SH-SY5Y (cell line): ENCODE measurements around the gene CBLB.

ENCODE experiments used
- GATA2 ChIP-seq: IDR thresholded peaks from 2 replicates; pipeline ENCODE4 v1.6.1; 2011; ENCODE audit warnings: mild to moderate bottlenecking, low read depth, low read length
- GATA3 ChIP-seq: IDR thresholded peaks from 2 replicates; pipeline ENCODE4 v1.6.1; 2011; ENCODE audit warnings: low read depth, mild to moderate bottlenecking, low read length, moderate library complexity

The CBLB gene

DNA sequence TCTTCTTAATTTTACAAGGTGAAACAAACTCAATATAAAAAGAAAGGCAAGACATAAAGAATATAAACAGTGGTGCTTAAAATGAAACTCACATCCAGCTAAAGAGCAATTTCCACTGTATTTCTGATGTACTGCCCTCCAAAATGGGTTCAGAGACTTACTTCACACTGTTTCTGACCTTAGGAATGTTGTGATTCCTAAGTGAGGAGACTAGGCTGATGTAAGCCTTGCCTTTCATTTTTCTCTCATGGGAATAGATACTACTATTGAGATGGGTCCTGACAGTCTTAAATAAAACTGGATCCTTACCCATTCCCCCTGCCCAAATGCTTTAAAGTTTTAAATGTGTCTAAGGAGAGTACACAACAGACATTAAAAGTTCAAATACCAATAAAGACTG, 86.9 kb downstream of the CBLB start:
- TF ChIP-seq GATA3 (no peak), GATA2 (no peak)

DNA sequence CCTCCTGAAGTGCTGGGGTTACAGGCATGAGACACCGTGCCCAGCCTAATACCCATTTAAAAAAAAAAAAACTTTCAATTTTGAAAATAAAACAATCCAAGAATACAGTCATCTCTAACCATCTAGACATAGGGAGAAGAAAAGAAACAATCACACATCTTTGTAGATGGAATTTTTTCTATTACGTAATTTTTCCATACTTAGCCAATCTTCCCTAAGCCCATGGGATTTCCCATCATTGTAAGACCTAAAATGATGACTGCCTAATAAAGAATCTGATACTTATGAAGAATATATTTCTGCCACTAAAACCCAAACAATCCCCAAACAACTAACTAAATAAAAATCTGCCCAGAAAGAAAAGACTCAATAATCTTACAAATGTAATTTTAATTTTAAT, 88.7 kb downstream of the CBLB start:
- TF ChIP-seq GATA2, result no peak
- TF ChIP-seq GATA3, result no peak

DNA sequence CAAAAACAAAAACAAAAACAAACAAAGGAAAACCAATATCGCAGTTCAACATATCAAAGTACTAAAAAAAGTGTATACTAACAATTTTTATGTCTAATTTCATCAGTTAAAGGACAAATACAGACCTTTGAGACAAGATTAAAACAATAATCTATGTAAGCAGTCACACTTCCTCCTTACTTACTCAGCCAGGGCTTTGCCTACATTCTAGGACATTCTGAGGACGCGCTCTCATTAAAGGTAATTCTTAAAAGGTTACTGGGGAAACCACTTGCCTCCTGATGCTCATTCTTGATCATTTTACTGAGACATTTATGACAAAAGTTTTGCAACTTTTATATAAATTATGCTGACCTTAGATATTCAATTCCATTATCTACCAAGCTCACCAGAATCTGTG, 93.4 kb downstream of the CBLB start:
- TF ChIP-seq GATA3, result no peak
- TF ChIP-seq GATA2, result no peak

DNA sequence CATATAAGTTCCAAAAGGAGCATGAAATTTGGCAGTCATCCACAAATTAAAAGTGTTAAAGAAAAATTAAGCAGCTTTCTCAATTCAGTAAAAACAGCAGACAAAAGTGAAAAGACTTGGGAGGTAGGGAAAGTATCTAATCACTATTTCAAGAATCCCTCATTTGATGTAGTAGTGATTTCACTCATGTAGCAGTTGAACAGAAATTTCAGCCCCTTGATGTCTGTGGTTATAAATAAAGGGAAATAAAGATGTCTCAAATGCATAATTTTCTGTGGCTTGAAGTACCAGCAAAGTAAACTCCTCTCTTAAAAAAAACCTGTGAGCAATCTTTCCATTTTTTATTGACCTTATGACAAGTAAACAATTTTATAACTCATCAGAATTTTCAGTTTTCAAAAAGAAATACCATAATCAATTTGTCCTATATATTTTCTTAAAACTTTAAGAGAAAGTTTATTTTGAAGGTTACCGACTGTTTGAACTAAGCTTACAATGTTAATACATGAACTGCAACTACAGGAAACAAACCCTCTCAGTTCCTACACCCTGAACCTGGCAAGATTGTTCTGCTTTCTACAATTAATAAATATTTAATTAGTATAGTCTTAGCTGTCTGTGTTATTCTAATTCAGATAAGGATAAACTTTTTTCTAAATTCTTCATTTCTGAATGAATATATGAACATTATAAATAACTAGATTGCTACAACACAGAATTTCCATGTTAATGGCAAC, 94.2 kb downstream of the CBLB start:
- TF ChIP-seq GATA3, result no peak
- no peak for TF ChIP-seq GATA2

DNA sequence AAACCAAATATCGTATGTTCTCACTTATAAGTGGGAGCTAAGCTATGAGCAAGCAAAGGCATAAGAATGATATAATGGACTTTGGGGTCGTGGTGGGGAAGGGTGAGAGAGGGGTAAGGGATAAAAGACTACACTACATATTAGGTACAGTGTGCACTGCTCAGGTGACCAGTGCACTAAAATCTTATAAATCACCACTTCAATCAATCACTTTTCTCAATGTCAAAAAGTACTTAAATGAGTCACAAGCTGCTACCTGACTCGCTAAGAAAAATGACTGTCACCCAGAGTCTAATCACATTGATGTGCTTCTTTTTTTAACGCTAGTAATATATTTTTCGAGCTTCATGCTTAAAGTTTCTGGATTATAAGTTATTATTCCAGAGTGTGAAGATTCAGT, 95.5 kb downstream of the CBLB start:
- TF ChIP-seq GATA2 (no peak), GATA3 (no peak)

DNA sequence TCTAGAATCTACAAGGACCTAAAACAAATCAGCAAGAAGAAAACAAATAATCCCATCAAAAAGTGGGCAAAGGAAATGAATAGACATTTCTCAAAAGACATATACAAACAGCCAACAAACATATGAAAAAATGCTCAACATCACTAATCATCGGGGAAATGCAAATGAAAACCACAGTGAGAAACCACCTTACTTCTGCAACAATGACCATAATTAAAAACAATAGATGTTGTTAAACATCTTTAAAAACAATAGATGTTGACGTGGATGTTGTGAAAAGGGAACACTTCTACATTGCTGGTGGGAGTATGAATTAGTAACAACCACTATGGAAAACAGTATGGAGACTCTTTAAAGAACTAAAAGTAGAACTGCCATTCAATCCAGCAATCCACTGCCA, 96.2 kb downstream of the CBLB start:
- TF ChIP-seq GATA3 (no peak), GATA2 (no peak)

DNA sequence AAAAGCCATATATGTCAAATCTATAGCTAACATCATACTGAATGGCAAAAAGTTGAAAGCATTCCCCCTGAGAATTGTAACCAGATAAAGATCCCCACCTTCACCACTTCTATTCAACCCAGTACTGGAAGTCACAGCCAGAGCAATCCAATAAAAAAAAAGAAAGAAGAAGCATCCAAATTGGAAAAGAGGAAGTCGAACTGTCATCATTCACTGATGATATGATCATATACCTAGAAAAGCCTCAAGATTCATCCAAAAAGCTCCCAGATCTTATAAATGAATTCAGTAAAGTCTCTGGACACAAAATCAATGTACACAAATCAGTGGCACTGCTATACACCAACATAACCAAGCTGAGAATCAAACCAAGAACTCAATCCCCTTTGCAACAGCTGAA, 97.4 kb downstream of the CBLB start:
- TF ChIP-seq GATA3, result no peak
- no peak for TF ChIP-seq GATA2

DNA sequence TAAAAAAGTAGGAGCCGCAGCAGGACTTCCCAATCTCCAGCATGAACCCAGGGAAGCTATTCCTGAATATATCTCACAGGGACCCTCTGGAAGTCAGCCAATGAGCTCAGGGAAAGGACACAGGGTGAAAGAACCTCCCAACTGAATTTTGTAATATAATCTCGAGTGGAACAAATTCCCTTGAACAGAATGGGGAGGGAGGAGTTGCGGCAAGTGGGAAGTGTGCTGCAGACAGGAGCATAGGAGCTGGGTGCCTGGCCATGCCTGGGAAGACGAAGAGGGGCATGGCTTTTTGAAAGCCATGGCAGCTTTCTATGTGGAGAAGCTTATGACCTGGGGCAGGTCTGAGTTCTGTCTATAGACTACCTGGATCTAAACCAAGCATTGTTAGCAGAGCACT, 98.4 kb downstream of the CBLB start:
- no peak for TF ChIP-seq GATA2
- TF ChIP-seq GATA3, result no peak

DNA sequence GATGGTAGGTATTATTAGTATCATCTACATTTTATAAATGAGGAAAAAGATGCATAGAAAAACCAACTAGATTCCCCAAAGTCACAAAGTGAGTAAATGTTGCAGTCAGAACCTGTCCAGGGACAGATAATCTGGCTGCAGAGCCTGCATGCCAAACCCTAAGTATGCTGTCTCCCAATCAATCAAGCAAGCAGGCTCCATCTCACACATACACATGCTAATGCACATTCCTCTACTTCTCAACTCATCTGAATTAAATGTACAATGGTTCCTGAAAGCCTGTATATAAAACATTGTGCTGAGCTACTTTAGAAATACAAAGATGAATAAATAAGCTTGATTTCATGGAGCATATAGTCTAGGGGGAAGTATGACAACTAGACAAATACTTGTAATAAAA, 101.0 kb downstream of the CBLB start:
- TF ChIP-seq GATA2, result no peak
- no peak for TF ChIP-seq GATA3

DNA sequence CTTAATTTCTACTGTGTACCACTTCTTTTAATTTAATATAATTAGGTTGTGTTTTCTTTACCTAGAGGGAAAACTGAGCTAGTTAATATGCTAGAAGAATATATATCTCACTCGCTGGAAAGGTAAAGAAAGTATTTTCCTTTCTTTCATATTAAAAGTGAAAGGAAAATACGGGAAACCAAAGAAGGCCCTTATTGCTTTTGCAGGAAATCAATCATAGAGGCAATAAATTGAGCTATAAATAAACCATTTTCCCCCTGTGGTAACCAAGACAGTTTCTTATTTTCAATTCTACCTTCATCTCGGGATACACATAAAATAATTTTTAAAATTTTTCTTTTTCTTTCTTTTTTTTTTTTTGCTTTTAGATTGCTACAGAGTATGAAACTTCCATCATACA, 101.6 kb downstream of the CBLB start:
- TF ChIP-seq GATA2 (no peak), GATA3 (no peak)

DNA sequence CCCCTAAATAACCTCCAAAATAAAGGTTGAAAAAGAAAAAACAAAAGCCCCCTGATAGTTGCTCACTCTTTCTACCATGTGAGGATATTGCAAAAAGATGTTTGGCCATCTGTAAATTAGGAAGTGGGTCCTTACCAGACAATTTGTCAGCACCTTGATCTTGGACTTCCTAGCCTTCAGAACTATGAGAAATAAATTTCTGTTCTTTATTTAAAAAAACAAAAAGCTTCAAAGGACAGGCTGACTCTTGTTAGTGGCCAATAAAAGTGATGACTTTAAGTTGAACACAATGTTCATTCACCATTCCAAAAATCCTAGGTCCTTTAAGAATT, 103.5 kb downstream of the CBLB start:
- TF ChIP-seq GATA2 (no peak), GATA3 (no peak)

DNA sequence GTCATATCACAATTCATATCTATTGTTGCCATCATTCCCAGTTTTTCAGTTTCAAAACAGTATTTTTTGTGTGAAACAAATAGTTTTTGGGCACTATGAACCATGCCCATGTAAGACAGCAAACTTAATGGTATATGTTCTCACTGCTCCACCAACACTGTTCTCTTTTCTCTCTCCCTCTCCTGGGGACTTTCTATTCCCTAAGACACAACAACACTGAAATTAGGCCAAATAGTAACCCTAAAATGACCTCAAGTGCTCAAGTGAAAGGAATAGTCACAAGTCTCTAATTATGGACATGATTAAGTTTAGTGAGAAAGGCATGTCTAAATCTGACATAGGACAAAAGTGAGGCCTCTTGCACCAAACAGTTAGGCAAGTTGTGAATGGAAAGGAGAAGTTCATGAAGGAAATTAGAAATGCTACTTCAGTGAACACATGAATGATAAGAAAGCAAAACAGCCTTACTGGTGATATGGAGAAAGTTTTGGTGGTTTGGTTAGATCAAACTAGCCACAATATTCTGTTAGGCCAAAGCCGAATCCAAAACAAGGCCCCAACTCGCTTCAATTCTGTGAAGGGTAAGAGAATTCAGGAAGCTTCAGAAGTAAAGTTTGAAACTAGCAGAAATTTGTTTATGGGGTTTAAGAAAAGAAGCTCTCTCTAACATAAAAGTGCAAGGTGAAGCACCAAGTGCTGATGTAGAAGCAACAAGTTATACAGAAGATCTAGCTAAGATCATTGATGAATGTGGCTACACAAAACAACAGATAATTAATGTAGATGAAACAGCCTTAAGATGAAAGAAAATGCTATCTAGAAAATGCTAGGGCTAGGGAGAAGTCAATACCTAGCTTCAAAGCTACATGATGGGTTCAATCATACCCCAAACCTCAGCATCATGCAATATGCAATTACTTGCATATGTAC, 104.2 kb downstream of the CBLB start:
- no peak for TF ChIP-seq GATA3
- no peak for TF ChIP-seq GATA2

DNA sequence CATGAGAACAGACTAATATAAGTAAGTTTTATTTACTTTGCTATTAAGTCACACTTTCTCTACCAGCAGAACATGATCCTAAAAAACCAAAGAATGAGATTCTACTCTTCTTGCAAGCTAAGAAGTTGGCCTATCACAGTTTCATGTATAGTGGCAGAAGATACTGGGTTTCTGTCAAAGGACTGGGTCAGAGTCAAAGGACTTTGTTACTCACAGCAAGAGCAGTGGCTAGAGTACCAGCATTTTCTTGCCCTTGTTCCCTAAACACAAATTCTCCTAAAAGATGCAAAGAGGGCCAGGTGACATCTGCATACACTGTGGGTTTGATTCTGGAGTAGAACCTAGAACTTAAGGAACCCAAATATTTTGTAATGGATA, 105.2 kb downstream of the CBLB start:
- TF ChIP-seq GATA2 (no peak), GATA3 (no peak)

DNA sequence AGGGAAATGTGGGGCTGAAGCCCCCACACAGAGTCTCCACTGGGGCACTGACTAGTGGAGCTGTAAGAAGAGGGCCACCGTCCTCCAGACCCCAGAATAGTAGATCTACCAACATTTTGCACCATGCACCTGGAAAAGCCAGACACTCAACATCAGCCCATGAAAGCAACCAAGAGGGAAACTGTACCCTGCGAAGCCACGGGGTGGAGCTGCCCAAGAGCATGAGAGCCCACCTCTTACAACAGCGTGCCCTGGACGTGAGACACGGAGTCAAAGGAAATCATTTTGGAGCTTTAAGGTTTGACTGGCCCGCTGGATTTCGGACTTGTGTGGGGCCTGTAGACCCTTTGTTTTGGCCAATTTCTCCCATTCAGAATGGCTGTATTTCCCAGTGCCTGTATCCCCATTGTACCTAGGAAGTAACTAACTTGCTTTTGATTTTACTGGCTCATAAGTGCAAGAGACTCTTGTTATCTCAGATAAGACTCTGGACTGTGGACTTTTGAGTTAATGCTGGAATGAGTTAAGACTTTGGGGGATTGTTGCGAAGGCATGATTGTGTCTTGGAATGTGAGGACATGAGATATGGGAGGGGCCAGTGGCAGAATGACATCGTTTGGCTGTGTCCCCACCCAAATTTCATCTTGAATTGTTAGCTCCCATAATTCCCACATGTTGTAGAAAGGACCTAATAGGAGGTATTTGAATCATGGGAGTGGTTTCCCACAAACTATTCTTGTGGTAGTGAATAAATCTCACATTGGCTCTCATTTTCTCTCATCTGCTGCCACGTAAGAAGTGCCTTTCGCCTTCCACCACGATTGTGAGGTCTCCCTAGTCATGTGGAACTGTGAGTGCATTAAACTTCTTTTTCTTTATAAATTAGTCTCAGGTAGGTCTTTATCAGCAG, 105.8 kb downstream of the CBLB start:
- TF ChIP-seq GATA3 (no peak), GATA2 (no peak)

DNA sequence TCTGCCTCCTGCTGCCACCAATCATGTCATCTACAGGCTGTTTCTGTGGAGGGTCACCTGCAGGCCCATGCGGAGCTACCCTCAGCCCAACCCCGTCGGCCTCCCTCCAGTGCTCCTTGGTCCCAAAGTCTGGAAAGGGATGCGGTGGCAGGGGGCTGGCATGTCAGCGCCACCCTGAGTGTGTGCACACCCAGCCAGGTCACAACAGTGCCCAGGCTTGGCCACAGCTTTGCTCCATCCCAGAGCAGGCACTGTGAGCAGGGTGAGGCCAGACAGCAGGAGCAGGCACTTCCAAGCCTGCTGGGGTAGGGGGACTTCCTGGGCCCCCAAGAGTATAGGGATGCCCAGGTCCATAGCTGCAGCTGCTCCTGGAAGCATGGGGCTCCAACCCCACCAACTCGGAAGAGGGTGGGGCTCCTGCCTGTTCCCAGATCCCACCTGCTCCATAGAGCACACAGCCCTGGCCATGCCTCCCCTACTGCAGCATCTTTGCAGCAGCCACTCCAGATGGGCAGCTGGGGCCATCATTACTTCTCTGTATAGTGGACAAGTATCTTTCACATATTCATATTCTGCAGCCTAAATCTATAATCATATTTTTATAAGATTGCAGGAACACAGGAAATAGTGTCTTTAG, 109.3 kb downstream of the CBLB start:
- TF ChIP-seq GATA3, result no peak
- no peak for TF ChIP-seq GATA2
